KMS-11 (cell line): Measurements from ENCODE around the gene GPS2.

ENCODE experiments used
- H2AFZ ChIP-seq: fragments of 200-600 bp; sonication (generic); 2 replicates; pipeline ENCODE4 v1.6.1; 2016; ENCODE audit warnings: antibody characterized with exemption, mixed run types, low read depth
- H3K27ac ChIP-seq: fragments of 200-600 bp; sonication (generic); 2 replicates; pipeline ENCODE4 v1.6.1; 2016; ENCODE audit warnings: mild to moderate bottlenecking, mixed run types
- H3K27me3 ChIP-seq: fragments of 200-600 bp; sonication (generic); 2 replicates; pipeline ENCODE4 v1.6.1; 2017; ENCODE audit warnings: mild to moderate bottlenecking, low read depth, mixed run types, moderate library complexity; ENCODE audit not compliant: insufficient read depth
- H3K36me3 ChIP-seq: fragments of 200-600 bp; sonication (generic); 2 replicates; pipeline ENCODE4 v1.6.1; 2017; ENCODE audit warnings: mild to moderate bottlenecking, mixed run types; ENCODE audit not compliant: insufficient read depth
- H3K4me1 ChIP-seq: fragments of 200-600 bp; sonication (generic); 2 replicates; pipeline ENCODE4 v1.6.1; 2016; ENCODE audit warnings: mild to moderate bottlenecking, low read depth, mixed run types; ENCODE audit not compliant: poor library complexity, severe bottlenecking
- H3K4me2 ChIP-seq: fragments of 200-600 bp; sonication (generic); 2 replicates; pipeline ENCODE4 v1.7.0; 2016; ENCODE audit warnings: mild to moderate bottlenecking, mixed run types
- H3K4me3 ChIP-seq: fragments of 200-600 bp; sonication (generic); IDR thresholded peaks from 2 replicates; pipeline ENCODE4 v1.6.1; 2017; ENCODE audit warnings: low read depth, low read length, mixed read lengths; ENCODE audit not compliant: insufficient read depth
- H3K79me2 ChIP-seq: fragments of 200-600 bp; sonication (generic); 2 replicates; pipeline ENCODE4 v1.6.1; 2016; ENCODE audit warnings: low read depth, mixed run types; ENCODE audit not compliant: insufficient read depth
- H3K9ac ChIP-seq: fragments of 200-600 bp; sonication (generic); 2 replicates; pipeline ENCODE4 v1.6.1; 2016; ENCODE audit warnings: mild to moderate bottlenecking, mixed run types
- H4K20me1 ChIP-seq: fragments of 200-600 bp; sonication (generic); 2 replicates; pipeline ENCODE4 v1.6.1; 2016; ENCODE audit warnings: mild to moderate bottlenecking, mixed run types; ENCODE audit not compliant: insufficient read depth
- TF ChIP-seq, protein P1 (sequence below): fragments of 200-600 bp; sonication (generic); conservative IDR thresholded peaks from 2 replicates; pipeline ENCODE4 v1.6.1; 2017; ENCODE audit warnings: low read depth, mild to moderate bottlenecking, antibody characterized with exemption, low read length, moderate library complexity, mixed read lengths

GPS2 gene

DNA sequence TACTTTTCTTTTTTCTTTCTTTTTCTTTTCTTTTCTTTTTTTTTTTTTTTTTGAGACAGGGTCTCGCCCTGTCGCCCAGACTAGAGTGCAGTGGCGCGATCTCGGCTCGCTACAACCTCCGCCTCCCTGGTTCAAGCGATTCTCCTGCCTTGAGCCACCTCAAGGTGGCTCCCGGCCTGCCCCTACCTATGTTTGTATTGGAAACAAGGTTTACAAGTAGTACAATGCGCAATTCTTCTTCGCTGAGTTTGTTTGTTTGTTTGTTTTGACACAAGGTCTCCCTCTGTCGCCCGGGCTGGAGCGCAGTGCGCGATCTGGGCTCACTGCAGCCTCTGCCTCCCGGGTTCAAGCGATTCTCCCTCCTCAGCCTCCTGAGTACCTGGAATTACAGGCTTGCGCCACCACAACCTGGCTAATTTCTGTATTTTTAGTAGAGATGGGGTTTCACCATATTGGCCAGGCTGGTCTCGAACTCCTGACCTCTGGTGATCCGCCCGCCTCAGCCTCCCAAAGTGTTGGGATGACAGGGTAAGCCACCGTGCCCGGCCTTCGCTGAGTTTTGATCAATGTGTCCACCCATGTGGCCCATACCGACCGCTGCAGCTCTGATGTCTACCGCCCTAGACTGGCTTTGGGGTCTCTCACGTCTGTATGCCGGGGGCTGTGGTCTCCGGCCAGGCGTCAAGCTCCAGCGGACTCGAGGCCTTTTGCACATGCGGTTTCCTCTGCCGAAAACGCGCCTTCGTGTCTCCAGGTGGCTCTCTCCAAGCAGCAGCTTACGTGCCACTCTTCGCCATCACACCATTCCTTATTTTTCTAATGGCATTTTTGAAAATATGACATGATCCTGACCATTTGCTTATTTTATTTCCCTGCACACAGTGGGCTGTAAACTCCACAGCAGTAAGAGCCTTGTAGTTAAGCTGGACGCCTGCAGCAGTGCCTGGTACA, 19.7 kb downstream of the GPS2 start:
- TF ChIP-seq, protein P1, sequence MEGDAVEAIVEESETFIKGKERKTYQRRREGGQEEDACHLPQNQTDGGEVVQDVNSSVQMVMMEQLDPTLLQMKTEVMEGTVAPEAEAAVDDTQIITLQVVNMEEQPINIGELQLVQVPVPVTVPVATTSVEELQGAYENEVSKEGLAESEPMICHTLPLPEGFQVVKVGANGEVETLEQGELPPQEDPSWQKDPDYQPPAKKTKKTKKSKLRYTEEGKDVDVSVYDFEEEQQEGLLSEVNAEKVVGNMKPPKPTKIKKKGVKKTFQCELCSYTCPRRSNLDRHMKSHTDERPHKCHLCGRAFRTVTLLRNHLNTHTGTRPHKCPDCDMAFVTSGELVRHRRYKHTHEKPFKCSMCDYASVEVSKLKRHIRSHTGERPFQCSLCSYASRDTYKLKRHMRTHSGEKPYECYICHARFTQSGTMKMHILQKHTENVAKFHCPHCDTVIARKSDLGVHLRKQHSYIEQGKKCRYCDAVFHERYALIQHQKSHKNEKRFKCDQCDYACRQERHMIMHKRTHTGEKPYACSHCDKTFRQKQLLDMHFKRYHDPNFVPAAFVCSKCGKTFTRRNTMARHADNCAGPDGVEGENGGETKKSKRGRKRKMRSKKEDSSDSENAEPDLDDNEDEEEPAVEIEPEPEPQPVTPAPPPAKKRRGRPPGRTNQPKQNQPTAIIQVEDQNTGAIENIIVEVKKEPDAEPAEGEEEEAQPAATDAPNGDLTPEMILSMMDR: no peak
- Histone ChIP-seq H3K4me1 (no peaks in the 10 kb centered on the region), H2AFZ (peak overlapping the region; percentile 34; the same call in 1 of the 2 replicates), H3K4me2 (no peak overlapping the region), H4K20me1 (no peaks in the 10 kb centered on the region), H3K27ac (no peak overlapping the region), H3K79me2 (no peaks in the 10 kb centered on the region), H3K27me3 (0 out of 2 replicates have a peak, but pooled peaks cover 2% of the 10 kb centered on the region), H3K9ac (no peak overlapping the region), H3K4me3 (no peak overlapping the region), H3K36me3 (no peaks in the 10 kb centered on the region)

DNA sequence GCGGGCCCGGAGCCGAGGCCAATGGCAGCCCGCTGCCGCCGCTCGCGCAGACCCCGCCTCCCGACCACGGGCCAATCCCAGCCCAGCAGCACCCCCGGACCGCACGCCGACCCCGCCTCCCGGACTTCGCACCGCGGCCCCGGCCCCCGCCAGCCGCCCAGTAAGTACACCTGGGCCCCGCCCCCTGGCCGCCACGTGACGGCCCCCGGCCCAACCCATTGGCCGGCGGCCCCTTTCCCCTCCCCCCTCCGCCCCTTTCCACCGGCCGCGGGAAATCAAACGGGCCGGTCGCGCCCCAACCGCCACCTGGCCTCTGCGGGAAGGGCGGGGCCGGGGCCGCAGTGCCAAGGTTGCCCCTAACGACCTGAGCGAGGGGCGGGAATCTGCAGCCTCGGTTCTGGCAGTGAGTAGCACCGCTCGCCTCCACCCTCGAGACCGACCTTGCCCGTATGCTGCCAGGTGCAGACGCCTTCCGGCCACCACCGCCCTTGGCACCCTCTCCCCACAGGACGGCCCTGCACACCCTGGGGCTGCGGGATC, 20.5 kb downstream of the GPS2 start, which contains the start of gene YBX2:
Gene YBX2 (minus strand): TSS at position 26 of the 540 bp plus-strand sequence. CDS start 139 bp downstream, outside the sequence.
- H3K9ac ChIP-seq: no peak within 1 kb of the TSS
- H3K27ac ChIP-seq: no peak within 1 kb of the TSS
- no peaks in the 10 kb centered on the region for H4K20me1 ChIP-seq
- no peaks in the 10 kb centered on the region for H3K36me3 ChIP-seq
- no peaks in the 10 kb centered on the region for H3K4me1 ChIP-seq
- 0 out of 2 replicates have a peak, but pooled peaks cover 2% of the 10 kb centered on the region for H3K27me3 ChIP-seq
- TF ChIP-seq, protein P1: no peak
- no peak within 1 kb of the TSS; the same call in 1 of the 2 replicates for H2AFZ ChIP-seq
- no peaks in the 10 kb centered on the region for H3K79me2 ChIP-seq
- no peak within 1 kb of the TSS for H3K4me2 ChIP-seq
- no peak within 1 kb of the TSS for H3K4me3 ChIP-seq

GRCh38 chr17:7293816-7294613, 21.1 kb downstream of the GPS2 start:
- H3K36me3 ChIP-seq: no peaks in the 10 kb centered on the region
- no peak overlapping the region for H3K9ac ChIP-seq
- TF ChIP-seq, protein P1: no peak

DNA sequence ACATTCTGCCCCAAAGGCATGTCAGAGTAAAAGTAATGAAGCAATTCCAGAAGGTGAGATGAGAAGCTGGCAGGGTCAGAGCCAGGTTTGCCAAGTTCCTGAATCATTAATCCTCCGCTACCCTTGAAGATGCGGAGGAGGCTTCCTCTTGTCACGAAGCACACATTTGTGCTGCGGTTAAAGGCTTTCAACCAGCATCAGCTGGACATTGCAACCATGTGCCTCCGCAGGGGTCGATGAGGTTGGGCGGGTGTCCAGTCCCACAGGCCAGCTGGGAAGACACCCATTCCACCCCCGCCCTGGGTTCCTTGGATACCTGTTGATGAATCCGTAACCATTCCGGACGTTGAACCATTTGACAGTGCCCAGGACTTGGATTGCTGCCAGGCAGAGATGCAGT, 22.0 kb downstream of the GPS2 start:
- H3K27me3 ChIP-seq: 0 out of 2 replicates have a peak, but pooled peaks cover 2% of the 10 kb centered on the region
- H2AFZ ChIP-seq: no peak overlapping the region
- no peaks in the 10 kb centered on the region for H4K20me1 ChIP-seq
- H3K4me1 ChIP-seq: no peaks in the 10 kb centered on the region
- no peak overlapping the region for H3K9ac ChIP-seq
- H3K79me2 ChIP-seq: no peaks in the 10 kb centered on the region
- H3K4me2 ChIP-seq: no peak overlapping the region
- TF ChIP-seq, protein P1: no peak
- H3K4me3 ChIP-seq: no peak overlapping the region
- no peak overlapping the region for H3K27ac ChIP-seq
- no peaks in the 10 kb centered on the region for H3K36me3 ChIP-seq

More at GRCh38 chr17:7293816-7294613, 21.1 kb downstream of the GPS2 start:
- no peak overlapping the region for H3K4me3 ChIP-seq
- no peak overlapping the region for H3K27ac ChIP-seq
- no peaks in the 10 kb centered on the region for H4K20me1 ChIP-seq
- no peaks in the 10 kb centered on the region for H3K79me2 ChIP-seq
- no peaks in the 10 kb centered on the region for H3K4me1 ChIP-seq
- 0 out of 2 replicates have a peak, but pooled peaks cover 2% of the 10 kb centered on the region for H3K27me3 ChIP-seq
- H2AFZ ChIP-seq: no peak overlapping the region
- no peak overlapping the region for H3K4me2 ChIP-seq
